Measurements from ENCODE around the gene KLHL29. TPM values are rescaled to one million over a fixed set of nuclear protein-coding genes. Genes with fewer than 3 reads are reported as not detected.
"Not testable (repeated sequence)": the region's sequence is repeated elsewhere in the genome, so short reads cannot be mapped to it uniquely, and the experiment has no call there.

KLHL29 gene
- total RNA-seq, 2 experiments from 2014 or later = 4.1 to 4.4 TPM

- peaks cover 36% of the 10 kb centered on the region for H3K36me3 Mint-ChIP-seq (ENCODE audit: low read depth)
- H3K4me1 Mint-ChIP-seq (ENCODE audit: low read depth) = no peaks in the 10 kb centered on the region
- H3K27me3 Mint-ChIP-seq (ENCODE audit: low read depth) = no peaks in the 10 kb centered on the region
- no peak for DNase-seq
- H3K4me3 Mint-ChIP-seq = no peak overlapping the region
- H3K27ac Mint-ChIP-seq = no peak overlapping the region
- H3K9me3 Mint-ChIP-seq (ENCODE audit: insufficient read depth) = peaks cover 10% of the 10 kb centered on the region
- ChIA-PET POLR2A (no interaction called here), CTCF (interaction anchor here (0.9 kb wide), 1 partner anchor 68 kb away, joined by 3 read pairs; no protein-coding TSS in a partner anchor)
- ATAC-seq = no peak
These were observed 335.9 kb downstream of the KLHL29 start for GRCh38 chr2:23720705-23721453.

DNA sequence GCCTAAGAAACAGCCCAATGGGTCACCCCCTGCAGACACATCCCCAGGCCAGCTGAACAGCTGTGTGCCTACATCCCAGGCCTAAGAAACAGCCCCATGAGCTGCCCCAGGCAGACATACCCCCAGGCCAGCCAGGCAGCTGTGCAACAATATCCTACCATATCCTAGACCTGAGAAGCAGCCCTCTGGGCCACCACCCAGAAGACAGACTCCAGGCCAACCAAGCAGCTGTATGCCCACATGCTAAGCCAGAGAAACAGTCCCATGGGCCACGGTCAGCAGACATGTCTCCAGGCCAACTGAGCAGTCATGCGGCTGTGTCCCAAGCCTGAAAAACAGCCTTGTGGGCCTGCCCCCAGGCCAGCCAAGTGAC, 336.5 kb downstream of the KLHL29 start:
- ATAC-seq = no peak
- ChIA-PET POLR2A (no interaction called here), CTCF (interaction anchor here (0.9 kb wide), 1 partner anchor 67 kb away, joined by 3 read pairs; no protein-coding TSS in a partner anchor)
- no peaks in the 10 kb centered on the region for H3K27me3 Mint-ChIP-seq (ENCODE audit: low read depth)
- no peak for DNase-seq
- H3K27ac Mint-ChIP-seq = no peak overlapping the region
- no peak overlapping the region for H3K4me3 Mint-ChIP-seq
- peaks cover 10% of the 10 kb centered on the region for H3K9me3 Mint-ChIP-seq (ENCODE audit: insufficient read depth)
- H3K4me1 Mint-ChIP-seq (ENCODE audit: low read depth) = no peaks in the 10 kb centered on the region
- H3K36me3 Mint-ChIP-seq (ENCODE audit: low read depth) = peaks cover 39% of the 10 kb centered on the region

DNA sequence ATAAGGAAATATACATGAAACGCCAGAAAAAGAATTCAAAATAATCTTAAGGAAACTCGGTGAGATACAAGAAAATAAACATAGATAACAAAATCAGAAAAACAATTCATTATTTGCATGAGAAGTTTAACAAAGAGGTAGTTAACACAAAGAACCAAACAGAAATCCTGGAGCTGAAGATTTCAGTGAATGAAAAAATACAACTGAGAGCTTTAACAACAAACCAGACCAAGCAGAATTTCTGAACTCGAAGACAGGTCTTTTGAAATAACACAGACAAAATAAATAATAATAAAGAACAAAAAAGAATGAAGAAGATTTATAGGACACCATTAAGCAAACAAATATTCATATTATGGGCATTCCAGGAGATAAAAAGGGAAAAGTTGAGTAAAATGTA, 337.3 kb downstream of the KLHL29 start:
- Mint-ChIP-seq H3K36me3 (ENCODE audit: low read depth) (peaks cover 43% of the 10 kb centered on the region), H3K27me3 (ENCODE audit: low read depth) (no peaks in the 10 kb centered on the region), H3K4me3 (no peak overlapping the region), H3K4me1 (ENCODE audit: low read depth) (no peaks in the 10 kb centered on the region), H3K27ac (no peak overlapping the region), H3K9me3 (ENCODE audit: insufficient read depth) (peaks cover 10% of the 10 kb centered on the region)
- DNase-seq (no peak), ATAC-seq (no peak)
- POLR2A ChIA-PET = no interaction called here
- CTCF ChIA-PET = no interaction called here

DNA sequence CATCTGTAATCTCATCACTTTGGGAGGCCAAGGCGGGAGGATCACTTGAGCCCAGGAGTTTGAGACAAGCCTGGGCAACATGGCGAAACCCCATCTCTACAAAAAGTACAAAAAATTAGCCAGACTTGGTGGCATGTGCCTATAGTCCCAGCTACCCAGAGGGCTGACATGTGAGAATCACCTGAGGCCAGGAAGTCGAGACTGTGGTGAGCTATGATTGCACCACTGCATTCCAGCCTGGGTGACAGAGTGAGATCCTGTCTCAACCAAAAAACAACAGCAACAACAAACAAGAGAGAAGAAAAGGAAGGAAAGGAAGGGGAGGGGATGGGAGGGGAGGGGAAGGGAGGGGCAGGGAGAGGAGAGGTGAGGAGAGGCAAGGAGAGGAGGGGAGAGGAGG, 338.1 kb downstream of the KLHL29 start:
- H3K4me1 Mint-ChIP-seq (ENCODE audit: low read depth); DNase-seq; H3K4me3 Mint-ChIP-seq; CTCF ChIA-PET; ATAC-seq; H3K27ac Mint-ChIP-seq; H3K27me3 Mint-ChIP-seq (ENCODE audit: low read depth); POLR2A ChIA-PET: not testable (repeated sequence)
- Mint-ChIP-seq H3K36me3 (ENCODE audit: low read depth) (peaks cover 43% of the 10 kb centered on the region), H3K9me3 (ENCODE audit: insufficient read depth) (peaks cover 10% of the 10 kb centered on the region)

- Mint-ChIP-seq H3K4me1 (ENCODE audit: low read depth) (no peaks in the 10 kb centered on the region), H3K4me3 (no peak overlapping the region), H3K27ac (no peak overlapping the region), H3K36me3 (ENCODE audit: low read depth) (peaks cover 28% of the 10 kb centered on the region), H3K9me3 (ENCODE audit: insufficient read depth) (no peaks in the 10 kb centered on the region), H3K27me3 (ENCODE audit: low read depth) (no peaks in the 10 kb centered on the region)
- ChIA-PET POLR2A (no interaction called here), CTCF (no interaction called here)
- ATAC-seq (no peak), DNase-seq (no peak)
These were observed 349.4 kb downstream of the KLHL29 start for GRCh38 chr2:23734416-23734815.

DNA sequence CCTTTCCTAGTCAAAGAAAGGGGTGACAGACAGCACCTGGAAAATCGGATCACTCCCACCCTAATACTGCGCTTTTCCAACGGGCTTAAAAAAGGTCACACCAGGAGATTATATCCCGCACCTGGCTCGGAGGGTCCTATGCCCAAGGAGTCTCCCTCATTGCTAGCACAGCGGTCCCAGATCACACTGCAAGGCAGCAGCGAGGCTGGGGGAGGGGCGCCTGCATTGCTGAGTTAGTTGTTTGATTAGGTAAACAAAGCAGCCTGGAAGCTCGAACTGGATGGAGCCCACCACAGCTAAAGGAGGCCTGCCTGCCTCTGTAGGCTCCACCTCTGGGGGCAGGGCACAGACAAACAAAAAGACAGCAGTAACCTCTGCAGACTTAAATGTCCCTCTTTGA, 351.8 kb downstream of the KLHL29 start:
- H3K27me3 Mint-ChIP-seq (ENCODE audit: low read depth); POLR2A ChIA-PET; CTCF ChIA-PET; DNase-seq; H3K27ac Mint-ChIP-seq; H3K9me3 Mint-ChIP-seq (ENCODE audit: insufficient read depth); ATAC-seq; H3K4me1 Mint-ChIP-seq (ENCODE audit: low read depth); H3K4me3 Mint-ChIP-seq: not testable (repeated sequence)
- peaks cover 26% of the 10 kb centered on the region for H3K36me3 Mint-ChIP-seq (ENCODE audit: low read depth)

- Mint-ChIP-seq H3K4me1 (ENCODE audit: low read depth) (no peaks in the 10 kb centered on the region), H3K27me3 (ENCODE audit: low read depth) (no peaks in the 10 kb centered on the region), H3K9me3 (ENCODE audit: insufficient read depth) (no peaks in the 10 kb centered on the region), H3K36me3 (ENCODE audit: low read depth) (peaks cover 9% of the 10 kb centered on the region), H3K27ac (no peak overlapping the region), H3K4me3 (no peak overlapping the region)
- POLR2A ChIA-PET = no interaction called here
- CTCF ChIA-PET = no interaction called here
- ATAC-seq (no peak), DNase-seq (no peak)
These were observed 360.2 kb downstream of the KLHL29 start for GRCh38 chr2:23745068-23745725.

- no peak overlapping the region for H3K4me3 Mint-ChIP-seq
- no peak for DNase-seq
- H3K4me1 Mint-ChIP-seq (ENCODE audit: low read depth) = no peaks in the 10 kb centered on the region
- no peaks in the 10 kb centered on the region for H3K9me3 Mint-ChIP-seq (ENCODE audit: insufficient read depth)
- ATAC-seq = no peak
- H3K27ac Mint-ChIP-seq = no peak overlapping the region
- POLR2A ChIA-PET = no interaction called here
- H3K27me3 Mint-ChIP-seq (ENCODE audit: low read depth) = no peaks in the 10 kb centered on the region
- CTCF ChIA-PET = no interaction called here
- peaks cover 9% of the 10 kb centered on the region for H3K36me3 Mint-ChIP-seq (ENCODE audit: low read depth)
These were observed 360.7 kb downstream of the KLHL29 start for GRCh38 chr2:23745726-23746105.

- H3K9me3 Mint-ChIP-seq (ENCODE audit: insufficient read depth) = no peaks in the 10 kb centered on the region
- POLR2A ChIA-PET = no interaction called here
- H3K27me3 Mint-ChIP-seq (ENCODE audit: low read depth) = no peaks in the 10 kb centered on the region
- CTCF ChIA-PET = interaction anchor here (0.5 kb wide), 1 partner anchor 362 kb away, joined by 4 read pairs; no protein-coding TSS in a partner anchor
- peaks cover 13% of the 10 kb centered on the region for H3K36me3 Mint-ChIP-seq (ENCODE audit: low read depth)
- no peak overlapping the region for H3K27ac Mint-ChIP-seq
- no peak for DNase-seq
- no peaks in the 10 kb centered on the region for H3K4me1 Mint-ChIP-seq (ENCODE audit: low read depth)
- no peak for ATAC-seq
- no peak overlapping the region for H3K4me3 Mint-ChIP-seq
These were observed 361.3 kb downstream of the KLHL29 start for GRCh38 chr2:23746141-23746863.

DNA sequence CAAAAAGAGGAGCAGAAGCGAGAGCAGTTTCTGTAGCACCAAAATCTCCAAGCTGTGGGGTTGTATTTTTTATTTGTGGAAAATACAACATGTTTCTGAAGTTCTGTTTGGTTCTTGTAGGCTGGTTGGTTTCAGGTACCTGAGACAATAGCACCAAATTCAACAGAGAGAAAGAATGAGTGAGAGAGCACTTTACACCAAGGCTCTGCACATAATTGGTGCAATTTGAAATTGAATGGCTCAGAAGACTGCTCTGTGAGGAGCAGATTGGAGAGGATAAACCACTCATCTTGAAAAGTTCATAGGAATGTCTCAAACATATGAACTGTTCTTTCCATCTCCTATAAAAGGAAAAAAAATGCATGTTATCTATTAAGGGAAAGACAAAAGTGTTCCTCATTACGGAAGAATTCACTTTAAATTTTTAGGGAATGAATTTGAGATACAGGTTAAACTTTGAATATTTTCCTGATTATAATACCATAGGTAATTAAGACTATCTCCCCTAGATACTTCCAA, 366.8 kb downstream of the KLHL29 start:
- Mint-ChIP-seq H3K4me1 (ENCODE audit: low read depth) (peaks cover 2% of the 10 kb centered on the region), H3K9me3 (ENCODE audit: insufficient read depth) (no peaks in the 10 kb centered on the region), H3K27me3 (ENCODE audit: low read depth) (no peaks in the 10 kb centered on the region), H3K4me3 (no peak overlapping the region), H3K27ac (no peak overlapping the region), H3K36me3 (ENCODE audit: low read depth) (peaks cover 37% of the 10 kb centered on the region)
- DNase-seq = no peak
- POLR2A ChIA-PET = no interaction called here
- ATAC-seq = no peak
- CTCF ChIA-PET = no interaction called here

DNA sequence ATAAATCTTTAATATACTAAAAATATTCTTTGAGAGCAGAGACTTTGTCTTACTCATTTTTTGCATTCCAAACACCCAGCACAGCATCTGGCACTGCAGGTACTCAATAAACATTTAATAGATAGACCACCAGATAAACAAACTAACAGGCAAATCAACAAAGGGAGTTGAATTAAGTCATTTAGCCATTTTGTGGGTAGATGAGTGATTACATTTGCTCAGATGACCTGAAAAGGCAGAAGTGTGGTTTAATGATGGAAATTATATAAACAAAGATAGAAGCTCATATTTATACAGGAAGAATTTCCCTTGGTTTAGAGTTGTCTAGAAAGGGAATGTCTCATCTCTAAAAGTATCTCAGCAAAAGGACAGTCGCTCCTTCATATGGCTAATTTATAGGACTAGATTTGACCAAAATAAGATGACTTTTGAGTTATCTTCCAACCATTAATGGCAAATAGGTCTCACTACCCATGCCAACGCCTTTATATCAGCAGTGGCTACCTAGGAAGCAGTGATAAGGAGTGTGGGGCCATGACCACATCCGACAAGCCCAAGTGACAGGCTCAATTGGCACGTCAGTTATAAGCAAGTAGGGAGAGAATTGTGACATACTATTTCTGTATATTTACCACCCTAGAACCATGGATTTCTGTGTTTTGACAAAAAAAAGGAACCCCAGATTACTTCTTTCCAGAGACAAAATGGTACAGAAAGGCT, 368.5 kb downstream of the KLHL29 start:
- DNase-seq (no peak), ATAC-seq (no peak)
- Mint-ChIP-seq H3K36me3 (ENCODE audit: low read depth) (peaks cover 46% of the 10 kb centered on the region), H3K9me3 (ENCODE audit: insufficient read depth) (no peaks in the 10 kb centered on the region), H3K27me3 (ENCODE audit: low read depth) (no peaks in the 10 kb centered on the region), H3K27ac (no peak overlapping the region), H3K4me1 (ENCODE audit: low read depth) (peaks cover 2% of the 10 kb centered on the region), H3K4me3 (no peak overlapping the region)
- CTCF ChIA-PET = no interaction called here
- POLR2A ChIA-PET = no interaction called here

DNA sequence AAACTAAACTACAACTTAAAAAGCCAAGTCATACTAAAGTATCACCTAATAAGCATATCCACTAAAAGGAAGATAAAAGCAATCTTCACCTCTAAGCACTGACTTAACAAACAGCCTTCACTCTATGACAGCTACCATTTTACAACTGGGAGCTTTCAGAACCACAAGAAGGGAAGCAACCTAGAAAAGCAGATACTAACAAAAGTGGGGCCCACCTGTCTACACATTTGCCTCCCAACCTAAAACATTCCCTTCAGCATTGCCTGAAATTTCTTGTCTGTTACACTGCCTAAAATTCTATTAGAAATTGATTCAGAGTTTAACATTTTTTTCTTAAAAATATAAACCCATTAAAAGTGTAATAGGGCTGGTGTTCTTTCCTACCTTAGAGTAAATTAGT, 370.0 kb downstream of the KLHL29 start:
- Mint-ChIP-seq H3K9me3 (ENCODE audit: insufficient read depth) (no peaks in the 10 kb centered on the region), H3K27me3 (ENCODE audit: low read depth) (no peaks in the 10 kb centered on the region), H3K4me3 (no peak overlapping the region), H3K27ac (no peak overlapping the region), H3K4me1 (ENCODE audit: low read depth) (peaks cover 2% of the 10 kb centered on the region), H3K36me3 (ENCODE audit: low read depth) (peaks cover 46% of the 10 kb centered on the region)
- no peak for ATAC-seq
- no peak for DNase-seq
- ChIA-PET POLR2A (no interaction called here), CTCF (no interaction called here)
